Testis (tissue), 2 donors: Measurements from ENCODE around the gene FZD2.
"Not testable (repeated sequence)": the region's sequence is repeated elsewhere in the genome, so short reads cannot be mapped to it uniquely, and the experiment has no call there.

Experiments
- CTCF ChIP-seq, 3 experiments: fragments of 450-650 bp in 2 of 3; fragments of 200-600 bp in 1 of 3; sonication (generic) in 1 of 3; IDR thresholded peaks; one replicate each; pipeline ENCODE4 v1.5.1; 2016 to 2019; ENCODE audit warnings: antibody characterized with exemption in 3 of 3, mild to moderate bottlenecking in 2 of 3, moderate library complexity in 1 of 3
- POLR2A ChIP-seq: fragments of 450-650 bp; IDR thresholded peaks from one replicate; pipeline ENCODE4 v1.6.1; 2017; ENCODE audit warnings: antibody characterized with exemption, mild to moderate bottlenecking, moderate library complexity

- TF ChIP-seq CTCF (IDR thresholded peaks at IDR 0.05); POLR2A: not testable (repeated sequence)
These were observed 45.8 kb upstream of the FZD2 start for GRCh38 chr17:44511241-44512134.
